ENCODE results near the gene IFIT3.

DNA sequence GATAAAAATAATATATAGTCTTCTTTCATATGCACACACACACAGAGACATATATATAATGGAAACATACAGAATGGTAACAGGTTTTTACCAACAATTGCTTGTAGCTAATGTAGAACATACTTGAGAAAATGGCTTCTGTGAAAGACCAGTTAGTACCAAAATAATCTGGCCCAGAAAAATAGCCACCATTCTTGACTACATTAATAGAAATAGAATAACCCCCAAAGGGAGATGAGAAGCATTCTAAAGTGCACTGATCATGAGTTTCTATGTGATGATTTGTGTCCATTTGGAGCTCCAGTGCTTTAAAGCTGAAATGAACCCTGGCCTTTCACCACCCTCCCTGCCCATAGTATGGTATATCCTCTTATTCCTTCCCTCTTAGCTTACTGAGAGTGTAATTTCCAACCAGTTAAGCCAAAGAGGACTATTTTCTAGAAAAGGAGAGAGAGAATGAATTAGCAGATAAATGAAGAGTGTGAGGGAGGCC is 48.9 kb upstream of the IFIT3 start:
- TF ChIP-seq CTCF (IDR thresholded peaks at IDR 0.05) (no peak), EZH2phosphoT487 (IDR thresholded peaks at IDR 0.05) (no peak), EZH2 (IDR thresholded peaks at IDR 0.05) (no peak)

All from neural progenitor cell (in vitro differentiated cells).